Measurements from ENCODE around the gene HTRA2.

HTRA2 gene

DNA sequence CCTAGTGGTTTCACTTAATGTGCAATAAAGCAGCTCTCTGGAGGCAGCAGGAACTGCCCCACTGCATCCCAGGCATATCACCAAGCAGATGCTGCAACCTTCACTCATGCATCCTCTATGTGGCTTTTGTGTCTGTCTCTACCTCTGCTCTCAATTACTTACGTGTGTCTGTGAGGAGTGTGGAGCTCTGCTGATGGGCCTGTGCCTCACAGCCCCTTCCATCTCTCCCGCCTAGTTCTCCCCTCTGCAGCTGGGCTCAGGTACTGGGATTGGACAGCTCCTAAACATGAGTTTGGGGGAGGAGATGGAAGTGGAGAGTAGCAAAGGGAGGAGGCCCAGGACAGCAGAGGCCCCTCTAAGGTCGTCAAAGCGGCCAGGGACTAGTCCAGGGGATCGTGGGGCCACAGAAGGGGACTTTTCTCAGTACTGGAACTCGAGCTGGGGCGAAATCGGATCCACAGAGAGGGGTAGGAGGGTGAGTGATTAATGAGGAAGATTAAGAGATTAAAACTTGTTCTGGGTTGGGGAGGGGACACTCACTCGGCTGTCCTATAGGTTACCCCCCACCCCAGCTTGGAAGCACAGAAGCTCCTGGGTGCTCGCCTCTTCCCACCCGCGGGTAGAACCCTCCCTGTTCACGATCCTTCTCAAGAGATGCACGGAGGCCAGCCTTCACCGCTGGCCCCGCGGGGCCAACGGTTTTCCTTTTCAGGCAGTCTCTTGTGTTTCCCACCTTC, 28.2 kb upstream of the HTRA2 start:
- DNase-seq = no peak

DNA sequence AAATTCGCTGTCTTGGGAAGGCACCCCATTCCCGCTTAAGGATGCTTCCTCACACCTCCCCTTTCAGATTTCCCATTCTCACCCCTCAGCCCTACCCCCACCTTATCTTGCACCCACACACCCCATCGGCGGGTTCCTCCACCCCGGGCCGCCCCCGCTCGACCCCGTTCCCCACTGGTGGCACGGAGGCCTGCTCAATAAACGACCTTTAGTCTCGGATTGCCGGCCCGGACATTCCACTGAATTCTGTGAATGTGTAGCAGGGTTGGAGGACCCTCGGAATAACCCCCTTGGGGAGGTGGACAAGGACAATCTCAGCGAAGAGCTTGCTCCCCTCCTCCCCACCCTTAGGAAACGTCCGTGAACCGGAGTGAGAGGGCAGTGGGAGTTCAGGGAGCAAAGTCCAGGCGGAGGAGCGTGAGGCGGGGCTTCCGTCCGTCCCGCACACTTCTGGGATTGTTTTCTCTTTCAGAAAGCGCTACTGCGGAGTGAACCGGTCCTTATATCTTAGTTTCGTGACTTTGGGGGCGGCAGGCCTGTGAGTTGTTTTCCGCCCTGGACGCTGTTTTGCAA, 27.5 kb upstream of the HTRA2 start:
- no peak for DNase-seq

DNA sequence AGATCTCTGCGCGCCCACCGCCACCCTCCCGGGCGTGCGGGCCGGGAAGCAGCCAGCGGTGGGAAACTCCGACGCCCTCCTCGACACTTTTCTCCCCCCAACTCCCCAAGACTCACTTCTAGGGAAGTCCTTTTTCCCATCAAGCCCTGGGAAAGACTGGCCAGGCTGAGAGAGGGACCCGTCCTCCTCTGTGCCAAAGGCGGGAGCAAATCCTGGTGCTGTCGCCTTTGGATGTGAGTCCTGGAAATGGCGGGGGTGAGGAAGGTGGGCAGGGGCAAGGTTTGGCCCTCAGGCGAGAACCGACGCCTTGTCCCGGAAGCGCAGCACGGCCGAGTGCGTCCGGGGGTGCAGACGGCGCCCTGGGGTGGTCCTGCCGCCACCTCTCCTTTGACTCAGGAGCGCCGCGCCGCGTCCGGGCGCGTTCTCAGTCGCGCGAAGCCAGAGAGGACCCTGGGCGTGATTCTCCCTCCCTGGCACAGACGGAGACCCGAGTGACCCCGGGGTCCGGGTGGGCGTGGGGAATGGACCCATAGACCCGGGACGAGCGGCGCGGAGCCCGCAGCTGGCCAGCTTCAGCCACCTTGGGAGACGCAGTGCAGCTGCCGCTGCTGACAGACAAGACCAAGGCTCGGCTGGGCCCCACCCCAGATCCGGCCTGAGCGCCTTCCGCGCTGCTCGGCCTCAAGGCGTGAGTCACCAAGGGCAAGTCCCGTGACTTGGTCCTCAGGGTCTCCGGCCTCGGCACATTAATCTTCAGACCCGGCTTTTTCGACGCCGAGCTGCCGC, 26.8 kb upstream of the HTRA2 start:
- DNase-seq = no peak

DNA sequence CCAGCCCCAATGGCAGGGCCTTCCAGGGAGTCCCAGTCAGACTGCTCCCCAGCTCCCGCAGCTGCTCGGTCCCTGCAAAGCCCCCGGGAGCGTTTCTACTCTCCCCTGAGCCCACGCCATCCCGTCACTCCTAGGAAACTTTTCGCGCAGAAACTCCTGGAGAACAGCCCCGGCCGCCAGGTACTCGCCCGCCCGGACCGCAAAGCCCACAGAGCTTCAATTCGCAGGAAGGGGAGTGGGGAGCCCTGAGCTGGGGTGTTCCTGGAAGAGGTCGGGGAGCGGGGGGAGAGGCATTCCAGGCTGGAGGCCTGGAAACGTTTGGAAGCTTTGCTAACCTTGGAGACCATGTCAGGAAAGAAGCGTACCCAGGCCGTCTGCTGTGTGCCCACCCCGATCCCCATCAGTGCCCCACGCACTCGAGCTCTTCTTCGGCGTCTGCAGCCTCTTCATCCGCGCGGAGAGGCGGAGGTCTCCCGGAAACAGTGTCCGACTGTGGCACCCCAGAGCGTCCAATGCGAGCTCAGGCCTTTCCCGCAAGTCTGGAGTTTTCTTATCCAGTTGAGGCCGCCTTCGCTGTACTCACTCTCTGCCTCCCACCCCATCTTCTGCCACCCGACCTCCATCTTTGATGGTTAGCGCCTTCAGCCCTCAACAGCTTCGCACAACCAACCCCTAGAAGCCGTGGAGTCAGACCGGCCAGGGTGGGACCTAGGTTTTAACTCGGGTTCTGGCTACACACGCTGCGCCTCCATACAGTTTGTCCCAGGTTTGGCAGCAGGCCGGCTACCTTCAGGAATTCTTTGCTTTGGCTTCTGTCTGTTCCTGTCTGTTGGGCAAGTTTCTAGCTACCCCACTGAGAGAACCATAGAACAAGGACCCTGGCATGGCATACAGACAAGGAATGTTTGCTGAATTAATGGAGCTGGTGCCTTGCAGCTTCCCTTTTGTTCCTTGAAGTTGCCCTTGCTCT, 25.9 kb upstream of the HTRA2 start:
- no peak for DNase-seq

DNA sequence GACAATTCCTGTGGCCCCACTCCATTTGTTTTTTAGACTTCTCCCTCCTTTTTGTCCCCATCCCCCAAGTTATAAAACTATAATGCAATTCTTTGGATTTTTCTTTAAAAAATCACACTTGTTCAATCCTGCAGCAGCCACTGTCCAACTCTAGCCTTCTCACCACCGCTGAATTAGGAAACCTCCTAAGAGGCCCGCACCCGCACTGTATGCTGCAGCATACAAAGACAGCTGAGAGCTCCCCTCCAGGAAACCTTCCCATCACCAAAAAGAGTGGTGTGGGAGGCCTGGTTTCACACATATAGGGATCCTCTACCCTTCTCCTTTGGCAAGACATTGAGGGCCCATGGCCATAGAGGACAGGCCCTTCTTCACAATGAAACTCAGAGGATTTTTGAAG, 25.1 kb upstream of the HTRA2 start:
- no peak for DNase-seq

- no peak for DNase-seq
These were observed 24.1 kb upstream of the HTRA2 start for GRCh38 chr2:74505448-74506246.

- DNase-seq = peak; percentile 80
These were observed 22.4 kb upstream of the HTRA2 start, which contains the start of gene PCGF1 for GRCh38 chr2:74507145-74507925. PCGF1 (minus strand) TSS chr2:74507695; CDS start chr2:74507668, 27 bp downstream.

DNA sequence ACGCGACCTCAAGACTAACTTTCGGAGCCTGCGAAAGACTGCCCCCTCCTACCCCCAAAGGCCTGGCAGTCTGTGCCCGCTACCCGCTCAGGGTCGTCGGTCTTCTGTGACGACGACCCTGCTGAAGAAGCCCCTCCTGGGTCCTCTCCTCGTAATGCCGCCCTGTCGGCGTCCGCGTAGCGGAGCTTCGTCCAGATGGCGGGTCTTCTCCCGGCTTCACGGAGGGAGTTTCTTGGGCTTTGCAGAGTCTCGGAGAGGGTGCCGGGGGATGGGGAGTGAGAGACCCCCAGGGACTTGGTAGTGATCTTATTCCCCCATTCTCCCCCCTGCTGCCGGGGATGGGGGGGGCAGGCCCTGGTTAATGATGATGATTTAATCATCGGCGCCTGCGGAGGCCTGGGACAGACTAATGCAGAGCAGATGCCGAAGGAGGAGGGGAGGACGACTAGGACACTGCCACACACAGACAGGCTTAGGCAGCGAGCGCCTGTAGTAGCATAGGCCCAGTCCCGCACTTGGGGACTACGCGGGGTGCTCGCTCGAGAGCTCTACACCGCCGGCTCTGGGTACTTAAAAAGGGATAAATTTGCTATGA, 21.7 kb upstream of the HTRA2 start:
- DNase-seq = no peak

GRCh38 chr2:74510272-74510671, 19.5 kb upstream of the HTRA2 start:
- DNase-seq = no peak

DNA sequence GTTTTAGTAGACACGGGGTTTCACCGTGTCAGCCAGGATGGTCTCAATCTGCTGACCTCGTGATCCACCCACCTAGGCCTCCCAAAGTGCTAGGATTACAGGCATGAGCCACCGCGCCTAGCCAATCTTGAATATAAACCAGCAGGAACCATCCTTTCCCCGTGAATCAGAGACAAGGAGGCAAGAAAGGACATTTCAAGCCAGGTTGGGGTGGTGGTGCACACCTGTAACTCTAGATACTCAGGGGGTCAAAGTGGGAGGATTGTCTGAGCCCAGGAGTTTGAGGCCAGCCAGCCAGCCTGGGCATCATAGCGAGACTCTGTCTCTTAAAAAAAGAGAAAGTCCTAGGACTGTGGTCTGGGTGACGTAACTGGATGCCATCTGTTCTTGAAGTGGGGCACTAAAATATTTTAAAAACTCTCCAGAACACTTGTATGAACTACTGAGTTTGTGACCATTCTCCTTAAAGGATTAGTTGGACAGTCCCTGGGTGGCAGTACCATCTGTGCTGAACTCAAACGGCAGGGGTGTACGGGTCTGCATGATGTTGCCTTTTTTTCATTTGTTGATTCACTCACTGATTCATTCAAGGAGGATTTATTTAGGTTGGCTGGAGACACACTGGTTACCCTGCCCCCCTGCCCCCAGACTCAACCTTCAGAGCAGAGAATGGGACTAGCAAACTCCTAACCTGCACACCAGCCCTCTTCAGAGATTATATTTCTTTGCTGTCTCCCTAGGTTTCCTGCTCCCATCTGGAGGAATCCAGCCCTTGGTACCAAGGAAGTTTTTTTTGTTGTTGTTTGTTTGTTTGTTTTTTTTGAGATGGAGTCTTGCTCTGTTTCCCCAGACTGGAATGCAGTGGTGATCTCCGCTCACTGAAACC, 18.4 kb upstream of the HTRA2 start:
- DNase-seq = no peak

DNA sequence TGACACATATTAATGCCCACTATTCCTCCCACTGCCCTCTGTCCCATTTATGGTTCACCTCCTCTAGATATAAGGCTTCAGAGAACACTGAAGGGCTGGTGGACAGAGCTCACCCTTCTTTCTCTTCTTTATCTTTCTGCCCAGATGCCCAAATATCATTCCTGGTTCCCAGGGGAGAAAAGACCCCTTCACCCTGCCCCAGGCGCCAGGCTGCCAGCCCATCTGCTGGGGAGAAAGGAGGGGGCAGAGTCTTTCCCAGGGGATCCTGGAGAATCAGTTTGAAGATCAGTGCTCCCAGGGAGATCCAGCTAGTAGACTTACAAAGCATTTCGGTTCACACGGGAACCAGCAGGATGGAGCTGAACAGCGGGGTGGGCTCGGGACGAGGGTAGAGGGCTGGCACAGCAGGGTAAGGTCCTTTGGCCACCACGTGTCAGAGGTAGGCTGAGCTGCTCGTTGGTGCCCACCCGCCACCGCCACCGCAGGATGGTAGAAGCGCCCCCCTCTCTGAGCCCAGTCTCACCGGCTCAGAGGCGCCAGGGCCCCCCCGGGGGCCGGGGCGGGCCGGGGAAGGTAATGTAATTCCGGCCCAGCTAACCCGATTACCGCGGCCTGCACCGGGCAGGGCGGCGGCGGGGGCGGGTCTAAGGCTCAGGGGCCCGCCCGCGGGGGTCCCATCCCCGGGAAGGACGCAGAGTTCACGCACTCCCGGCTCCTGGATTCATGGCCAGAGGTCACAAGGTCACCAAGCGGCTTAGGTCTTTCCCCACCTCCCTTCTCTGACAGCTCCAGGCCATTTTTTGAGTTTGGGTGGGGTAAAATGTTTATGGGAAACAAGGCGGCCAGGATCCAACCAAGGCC, 16.8 kb upstream of the HTRA2 start:
- no peak for DNase-seq

DNA sequence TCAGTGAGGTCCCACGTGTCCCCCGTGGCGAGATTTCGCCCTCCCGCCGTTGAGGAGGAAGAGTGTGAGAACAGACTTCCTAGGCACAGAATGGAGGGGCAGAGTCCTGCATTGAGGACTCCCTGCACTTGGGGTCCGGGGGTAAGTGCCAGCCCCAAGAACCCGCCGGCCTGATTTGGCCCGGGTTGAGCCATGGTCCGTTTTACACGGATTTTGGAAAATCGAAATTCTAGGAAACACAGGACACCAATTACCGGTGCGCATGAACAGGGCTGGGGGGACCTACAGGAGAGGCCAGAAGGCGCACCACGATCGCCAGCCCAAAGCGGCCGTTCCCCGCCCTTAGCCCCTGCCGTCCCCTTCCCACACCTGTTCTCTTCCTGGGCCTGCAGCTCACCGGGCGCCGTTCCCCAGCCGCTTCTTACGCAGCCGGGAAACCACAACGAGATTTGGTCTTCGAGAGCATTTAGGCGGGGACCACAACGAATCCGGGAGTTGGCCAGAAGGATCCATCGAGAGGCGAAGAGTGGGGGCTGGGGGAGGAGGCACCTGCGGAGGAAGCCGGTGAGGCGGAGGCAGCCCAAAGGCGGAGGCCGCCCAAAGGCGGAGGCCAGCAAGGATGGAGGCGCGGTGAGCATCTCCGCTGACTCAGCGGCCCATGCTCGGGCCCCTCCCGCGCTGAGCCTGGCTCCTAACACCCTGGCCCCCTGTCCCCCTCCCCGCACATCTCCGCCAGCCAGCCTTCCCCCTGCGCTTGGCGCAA, 15.9 kb upstream of the HTRA2 start:
- DNase-seq = no peak

DNA sequence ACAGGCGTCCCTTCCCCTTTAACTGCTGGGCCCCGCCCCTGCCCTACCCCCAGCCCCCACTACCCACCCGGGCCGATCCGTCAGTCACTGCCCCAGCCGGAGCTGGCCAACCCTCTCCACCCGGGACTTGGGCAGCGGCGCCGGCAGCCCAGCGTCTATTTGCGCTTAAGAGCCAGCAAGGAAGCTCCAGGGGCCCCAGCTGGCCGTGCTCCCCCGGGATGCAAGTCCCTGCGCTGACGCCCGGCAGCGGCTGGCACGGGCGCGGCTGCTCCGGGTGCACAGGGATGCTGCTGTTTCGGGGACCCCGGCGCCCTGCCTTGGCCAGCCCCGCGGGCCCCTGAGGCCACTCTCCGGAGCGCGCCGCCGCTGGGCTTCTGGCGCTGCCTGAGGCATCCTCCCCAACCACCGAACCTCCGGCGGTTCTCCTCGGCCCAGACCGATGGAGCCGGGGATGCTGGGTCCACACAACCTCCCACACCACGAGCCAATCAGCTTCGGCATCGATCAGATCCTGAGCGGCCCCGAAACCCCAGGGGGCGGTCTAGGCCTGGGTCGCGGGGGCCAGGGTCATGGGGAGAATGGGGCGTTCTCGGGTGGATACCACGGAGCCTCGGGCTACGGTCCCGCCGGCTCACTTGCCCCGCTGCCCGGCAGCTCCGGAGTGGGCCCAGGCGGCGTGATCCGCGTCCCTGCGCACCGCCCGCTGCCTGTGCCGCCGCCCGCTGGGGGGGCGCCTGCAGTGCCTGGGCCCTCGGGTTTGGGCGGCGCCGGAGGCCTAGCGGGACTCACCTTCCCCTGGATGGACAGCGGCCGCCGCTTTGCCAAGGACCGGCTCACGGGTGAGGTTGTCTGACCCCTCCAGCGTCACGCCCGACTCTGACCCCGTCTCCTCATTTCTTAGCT, 15.1 kb upstream of the HTRA2 start, which contains the start of gene TLX2:
TLX2 (plus strand) TSS at position 83 of the 903 bp plus-strand sequence; CDS start at position 440, 357 bp downstream.
- DNase-seq = no peak

DNA sequence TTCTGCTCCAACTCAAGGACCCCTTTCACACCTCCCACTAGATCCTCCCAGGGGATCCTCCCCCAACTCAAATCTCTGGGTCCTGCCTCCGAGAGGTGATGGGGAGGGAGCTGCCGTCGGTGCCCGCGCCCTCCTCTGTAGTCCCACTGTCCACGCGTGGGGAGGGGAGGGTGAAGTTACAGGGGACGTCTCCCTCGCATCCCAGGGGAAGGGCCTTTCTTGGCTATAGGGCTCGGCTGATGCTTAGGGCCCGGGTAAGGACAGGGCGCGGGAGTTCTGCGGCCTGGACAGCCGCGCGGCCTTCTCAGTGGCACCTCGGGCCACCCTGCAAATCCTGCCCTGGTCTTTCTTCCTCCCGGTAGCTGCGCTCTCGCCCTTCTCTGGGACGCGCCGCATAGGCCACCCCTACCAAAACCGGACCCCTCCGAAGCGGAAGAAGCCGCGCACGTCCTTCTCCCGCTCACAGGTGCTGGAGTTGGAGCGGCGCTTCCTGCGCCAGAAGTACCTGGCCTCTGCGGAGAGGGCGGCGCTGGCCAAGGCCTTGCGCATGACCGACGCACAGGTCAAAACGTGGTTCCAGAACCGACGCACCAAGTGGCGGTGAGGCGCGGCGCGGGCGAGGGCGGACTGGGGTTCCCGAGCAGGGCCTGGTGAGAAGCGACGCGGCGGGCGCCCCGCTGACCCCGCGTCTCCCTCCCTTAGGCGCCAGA, 14.3 kb upstream of the HTRA2 start:
- no peak for DNase-seq

GRCh38 chr2:74515981-74516633, 13.6 kb upstream of the HTRA2 start:
- DNase-seq = no peak
